HepG2 (cell line): ENCODE data around the gene ZFPL1. TPM values are rescaled to one million over a fixed set of nuclear protein-coding genes. Genes with fewer than 3 reads are reported as not detected.

Source experiments
- DDIT3 ChIP-seq: sonication (generic); formaldehyde crosslinking; IDR thresholded peaks from 2 replicates; pipeline ENCODE4 v1.4.0; 2020; ENCODE audit warnings: mild to moderate bottlenecking, missing genetic modification reagents
- DRAP1 ChIP-seq: IDR thresholded peaks from 2 replicates; pipeline ENCODE4 v1.6.1; 2016; ENCODE audit warnings: missing genetic modification reagents, missing compliant biosample characterization
- ELF1 ChIP-seq: sonication (generic); formaldehyde crosslinking; IDR thresholded peaks from 2 replicates; pipeline ENCODE4 v1.4.0; 2020; ENCODE audit warnings: missing genetic modification reagents
- NR0B2 ChIP-seq: sonication (generic); formaldehyde crosslinking; IDR thresholded peaks from 2 replicates; pipeline ENCODE4 v1.4.0; 2020; ENCODE audit warnings: mild to moderate bottlenecking, missing genetic modification reagents
- NR2F6 ChIP-seq, 2 experiments: IDR thresholded peaks; 2 replicates each; pipeline ENCODE4 v1.6.1; 2016; ENCODE audit warnings: antibody characterized with exemption in 1 of 2, mild to moderate bottlenecking in 1 of 2
- RARA ChIP-seq: IDR thresholded peaks from 2 replicates; pipeline ENCODE4 v1.6.1; 2016; ENCODE audit warnings: missing genetic modification reagents, missing compliant biosample characterization
- RCOR2 ChIP-seq: IDR thresholded peaks from 2 replicates; pipeline ENCODE4 v1.6.1; 2016; ENCODE audit warnings: missing biosample characterization, missing genetic modification reagents
- RFX5 ChIP-seq: IDR thresholded peaks from 2 replicates; pipeline ENCODE4 v1.6.1; 2011; ENCODE audit warnings: low read depth, low read length, improper control_type of control experiment
- TARDBP ChIP-seq: sonication (generic); formaldehyde crosslinking; IDR thresholded peaks from 2 replicates; pipeline ENCODE4 v1.8.0; 2022; ENCODE audit warnings: mild to moderate bottlenecking, missing genetic modification reagents
- THAP7 ChIP-seq: sonication (generic); formaldehyde crosslinking; IDR thresholded peaks from 2 replicates; pipeline ENCODE4 v1.8.1; 2023; ENCODE audit warnings: mild to moderate bottlenecking, missing genetic modification reagents
- THRA ChIP-seq: sonication (generic); formaldehyde crosslinking; IDR thresholded peaks from 2 replicates; pipeline ENCODE4 v1.4.0; 2020; ENCODE audit warnings: missing genetic modification reagents, borderline replicate concordance
- U2AF1 ChIP-seq: fragments of 200-400 bp; formaldehyde crosslinking; optimal IDR thresholded peaks from 2 replicates; pipeline ENCODE3; 2017; ENCODE audit warnings: mild to moderate bottlenecking, low read depth, low read length
- ZFP82 ChIP-seq: sonication (generic); formaldehyde crosslinking; IDR thresholded peaks from 2 replicates; pipeline ENCODE4 v1.5.1; 2020; ENCODE audit warnings: mild to moderate bottlenecking, missing genetic modification reagents, borderline replicate concordance
- ZNF317 ChIP-seq: sonication (generic); formaldehyde crosslinking; IDR thresholded peaks from 2 replicates; pipeline ENCODE4 v1.5.0; 2020; ENCODE audit warnings: mild to moderate bottlenecking, missing genetic modification reagents
- ZNF407 ChIP-seq: sonication (generic); formaldehyde crosslinking; IDR thresholded peaks from one replicate; pipeline ENCODE4 v1.5.1; 2020; ENCODE audit warnings: mild to moderate bottlenecking, missing genetic modification reagents; ENCODE audit errors: not compliant biosample characterization
- polyA plus RNA-seq, 8 experiments: library from polyadenylated mRNA; depleted of rRNA in 3 of 8; stranded (reverse) in 7 of 8; unstranded in 1 of 8; fragments of >200 nt; fragmentation: Illumina TruSeq in 4 of 8; extraction: Trizol in 4 of 8; gene quantifications; 2 replicates each; pipeline versions ENCODE4 v1.2.1 to v1.2.3, GENCODE V29; 2011 to 2016; ENCODE audit warnings: low read depth in 4 of 8, missing spikeins in 1 of 8, mixed read lengths in 1 of 8; ENCODE audit not compliant: insufficient read depth in 1 of 8
- total RNA-seq, 5 experiments: library from RNA; depleted of rRNA; stranded (reverse); fragments of >200 nt; fragmentation: Illumina TruSeq; extraction: Trizol; gene quantifications; 2 replicates each; pipeline ENCODE4 v1.2.3, GENCODE V29; 2016; ENCODE audit warnings: low read depth in 1 of 5

Gene ZFPL1
- total and polyA plus RNA-seq, 2 of the 13 experiments (the other 11 are each of a cell fraction or from before 2014, with no cell fraction given): 32.2 to 56.0 TPM

- TF ChIP-seq DDIT3 (CRISPR knock-in tag) (no peak), ELF1 (CRISPR knock-in tag) (peak; percentile 53; the same call in 1 of the 2 replicates), RCOR2 (no peak), ZNF317 (CRISPR knock-in tag) (no peak), RFX5 (no peak), NR2F6 (IDR thresholded peaks at IDR 0.05) (no peak), NR2F6 (CRISPR knock-in tag; IDR thresholded peaks at IDR 0.05) (no peak), THRA (0 out of 2 replicates have a peak, but pooled peaks have one; percentile 39), THAP7 (no peak), U2AF1 (no peak), ZNF407 (CRISPR knock-in tag) (peak; percentile 77), ZFP82 (0 out of 2 replicates have a peak, but pooled peaks have one; percentile 7), DRAP1 (CRISPR knock-in tag) (no peak), TARDBP (0 out of 2 replicates have a peak, but pooled peaks have one; percentile 9), RARA (CRISPR knock-in tag) (no peak), NR0B2 (CRISPR knock-in tag) (peak; percentile 78; the same call in 1 of the 2 replicates)
These were observed 28.7 kb downstream of the ZFPL1 start (continued) for GRCh38 chr11:65112546-65113360.
